Measurements from ENCODE around the gene KIR3DL1.
"Not testable (repeated sequence)": the region's sequence is repeated elsewhere in the genome, so short reads cannot be mapped to it uniquely, and the experiment has no call there.

Gene KIR3DL1

GRCh38 chr19:54804571-54804970, 11.7 kb upstream of the KIR3DL1 start:
- no peak for DNase-seq (ENCODE audit: low read depth)
- H3K4me3 ChIP-seq (ENCODE audit: low read depth, low read length) = no peak overlapping the region
- TF ChIP-seq MAX (IDR thresholded peaks at IDR 0.05; ENCODE audit: low read depth, low read length) = no peak
- no peak for TF ChIP-seq MYC (IDR thresholded peaks at IDR 0.05; ENCODE audit: low read depth, low read length)
- no peak for TF ChIP-seq CTCF (IDR thresholded peaks at IDR 0.05; ENCODE audit: low read depth, low read length)
- no peak for TF ChIP-seq POLR2A (IDR thresholded peaks at IDR 0.05; ENCODE audit: extremely low read depth, insufficient read length)

- no peak overlapping the region for H3K4me3 ChIP-seq (ENCODE audit: low read depth, low read length)
- TF ChIP-seq MAX (IDR thresholded peaks at IDR 0.05; ENCODE audit: low read depth, low read length) (no peak), CTCF (IDR thresholded peaks at IDR 0.05; ENCODE audit: low read depth, low read length) (no peak), POLR2A (IDR thresholded peaks at IDR 0.05; ENCODE audit: extremely low read depth, insufficient read length) (no peak), MYC (IDR thresholded peaks at IDR 0.05; ENCODE audit: low read depth, low read length) (no peak)
- no peak for DNase-seq (ENCODE audit: low read depth)
Observed at GRCh38 chr19:54805665-54806515, 10.4 kb upstream of the KIR3DL1 start.

GRCh38 chr19:54806516-54806838, 9.8 kb upstream of the KIR3DL1 start:
- TF ChIP-seq MYC (IDR thresholded peaks at IDR 0.05; ENCODE audit: low read depth, low read length) = no peak
- no peak for TF ChIP-seq POLR2A (IDR thresholded peaks at IDR 0.05; ENCODE audit: extremely low read depth, insufficient read length)
- no peak for TF ChIP-seq MAX (IDR thresholded peaks at IDR 0.05; ENCODE audit: low read depth, low read length)
- TF ChIP-seq CTCF (IDR thresholded peaks at IDR 0.05; ENCODE audit: low read depth, low read length) = no peak
- no peak for DNase-seq (ENCODE audit: low read depth)
- H3K4me3 ChIP-seq (ENCODE audit: low read depth, low read length) = no peak overlapping the region

GRCh38 chr19:54814571-54814970, 1.7 kb upstream of the KIR3DL1 start:
- DNase-seq (ENCODE audit: low read depth); H3K4me3 ChIP-seq (ENCODE audit: low read depth, low read length): not testable (repeated sequence)

GRCh38 chr19:54817670-54818536, 1.6 kb downstream of the KIR3DL1 start:
- no peak for DNase-seq (ENCODE audit: low read depth)
- no peak overlapping the region for H3K4me3 ChIP-seq (ENCODE audit: low read depth, low read length)
- TF ChIP-seq MAX (IDR thresholded peaks at IDR 0.05; ENCODE audit: low read depth, low read length) (no peak), MYC (IDR thresholded peaks at IDR 0.05; ENCODE audit: low read depth, low read length) (no peak), CTCF (IDR thresholded peaks at IDR 0.05; ENCODE audit: low read depth, low read length) (no peak), POLR2A (IDR thresholded peaks at IDR 0.05; ENCODE audit: extremely low read depth, insufficient read length) (no peak)

- peak; percentile 22 for DNase-seq (ENCODE audit: low read depth)
- H3K4me3 ChIP-seq (ENCODE audit: low read depth, low read length) = not testable (repeated sequence)
Observed at GRCh38 chr19:54824416-54824815, 8.1 kb downstream of the KIR3DL1 start.

- not testable (repeated sequence) for H3K4me3 ChIP-seq (ENCODE audit: low read depth, low read length)
- peak; percentile 23 for DNase-seq (ENCODE audit: low read depth)
Observed at GRCh38 chr19:54825326-54825725, 9.1 kb downstream of the KIR3DL1 start.

GRCh38 chr19:54828064-54828463, 11.8 kb downstream of the KIR3DL1 start:
- not testable (repeated sequence) for H3K4me3 ChIP-seq (ENCODE audit: low read depth, low read length); DNase-seq (ENCODE audit: low read depth)

- DNase-seq (ENCODE audit: low read depth); H3K4me3 ChIP-seq (ENCODE audit: low read depth, low read length): not testable (repeated sequence)
Observed at GRCh38 chr19:54832496-54832895, 16.2 kb downstream of the KIR3DL1 start, which contains the start of gene KIR2DS4. Gene KIR2DS4, plus strand, starts transcription at chr19:54832676.

- H3K4me3 ChIP-seq (ENCODE audit: low read depth, low read length); DNase-seq (ENCODE audit: low read depth): not testable (repeated sequence)
Observed at GRCh38 chr19:54835126-54835525, 18.9 kb downstream of the KIR3DL1 start.

GRCh38 chr19:54837522-54837921, 21.3 kb downstream of the KIR3DL1 start:
- not testable (repeated sequence) for DNase-seq (ENCODE audit: low read depth); H3K4me3 ChIP-seq (ENCODE audit: low read depth, low read length)

All from NB4 (cell line).